GM23338 (cell line): ENCODE results near the gene RAP1GAP2.
"Not testable (repeated sequence)": the region's sequence is repeated elsewhere in the genome, so short reads cannot be mapped to it uniquely, and the experiment has no call there.

Experiments
- CREB1 ChIP-seq: fragments of 250-450 bp; sonication (Bioruptor Pico); IDR thresholded peaks from 2 replicates; pipeline ENCODE4 v1.5.0; 2020; ENCODE audit warnings: low read depth, mild to moderate bottlenecking, moderate library complexity
- EZH2 ChIP-seq: fragments of 200-600 bp; sonication (generic); IDR thresholded peaks from one replicate; pipeline ENCODE4 v1.8.0; 2017; ENCODE audit warnings: antibody characterized with exemption, mild to moderate bottlenecking, low read depth; ENCODE audit not compliant: unreplicated experiment
- EZH2phosphoT487 ChIP-seq: fragments of 200-600 bp; sonication (generic); IDR thresholded peaks from one replicate; pipeline ENCODE4 v1.8.1; 2018; ENCODE audit warnings: antibody characterized with exemption; ENCODE audit not compliant: unreplicated experiment
- JUNB ChIP-seq: IDR thresholded peaks from one replicate; pipeline ENCODE4 v1.6.1; 2016; ENCODE audit warnings: antibody characterized with exemption; ENCODE audit not compliant: unreplicated experiment
- NANOG ChIP-seq: IDR thresholded peaks from 2 replicates; pipeline ENCODE4 v1.6.1; 2016; ENCODE audit warnings: antibody characterized with exemption, borderline replicate concordance
- POLR2AphosphoS5 ChIP-seq: IDR thresholded peaks from 2 replicates; pipeline ENCODE4 v1.6.1; 2016; ENCODE audit warnings: antibody characterized with exemption, low read depth
- ZNF114 ChIP-seq: fragments of 250-450 bp; sonication (Bioruptor Pico); IDR thresholded peaks from 2 replicates; pipeline ENCODE4 v1.5.0; 2020; ENCODE audit warnings: mild to moderate bottlenecking, moderate library complexity
- TF ChIP-seq, protein P1 (sequence below), 2 experiments: fragments of 200-600 bp in 1 of 2; sonication (generic) in 1 of 2; conservative IDR thresholded peaks; 2 replicates each; pipeline versions ENCODE4 v1.5.1 to v1.6.1; 2016 to 2017; ENCODE audit warnings: antibody characterized with exemption in 2 of 2, low read depth in 2 of 2, mild to moderate bottlenecking in 2 of 2, moderate library complexity in 1 of 2
- TF ChIP-seq, protein P2 (sequence below): IDR thresholded peaks from one replicate; pipeline ENCODE4 v1.6.1; 2018; ENCODE audit warnings: antibody characterized with exemption; ENCODE audit not compliant: unreplicated experiment

DNA sequence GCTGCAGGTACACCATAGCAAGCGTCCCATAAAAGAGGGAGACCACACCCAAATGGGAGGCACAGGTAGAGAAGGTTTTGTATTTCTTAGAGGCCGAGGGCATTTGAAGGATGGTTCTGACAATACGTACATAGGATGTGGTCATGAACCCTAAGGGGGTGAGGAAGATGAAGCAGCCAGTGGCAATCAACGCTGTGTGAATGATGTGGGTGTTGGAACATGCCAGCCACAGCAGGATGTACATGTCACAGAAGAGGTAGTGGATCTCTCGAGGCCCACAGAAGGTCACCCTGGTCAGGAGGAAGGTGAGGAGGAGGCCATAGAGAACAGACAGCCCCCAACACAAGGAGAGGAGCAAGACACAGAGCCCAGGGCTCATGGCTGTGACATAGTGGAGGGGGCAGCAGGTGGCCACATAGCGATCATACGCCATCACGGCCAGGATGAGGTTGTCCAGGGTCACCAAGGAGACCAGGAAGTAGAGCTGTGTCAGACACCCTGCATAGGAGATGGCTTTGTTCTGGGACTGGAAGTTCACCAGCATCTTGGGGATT, 266.7 kb downstream of the RAP1GAP2 start:
- not testable (repeated sequence) for TF ChIP-seq POLR2AphosphoS5; CREB1 (CRISPR knock-in tag); EZH2; NANOG; JUNB; EZH2phosphoT487; ZNF114 (CRISPR knock-in tag)
- TF ChIP-seq, protein P1, sequence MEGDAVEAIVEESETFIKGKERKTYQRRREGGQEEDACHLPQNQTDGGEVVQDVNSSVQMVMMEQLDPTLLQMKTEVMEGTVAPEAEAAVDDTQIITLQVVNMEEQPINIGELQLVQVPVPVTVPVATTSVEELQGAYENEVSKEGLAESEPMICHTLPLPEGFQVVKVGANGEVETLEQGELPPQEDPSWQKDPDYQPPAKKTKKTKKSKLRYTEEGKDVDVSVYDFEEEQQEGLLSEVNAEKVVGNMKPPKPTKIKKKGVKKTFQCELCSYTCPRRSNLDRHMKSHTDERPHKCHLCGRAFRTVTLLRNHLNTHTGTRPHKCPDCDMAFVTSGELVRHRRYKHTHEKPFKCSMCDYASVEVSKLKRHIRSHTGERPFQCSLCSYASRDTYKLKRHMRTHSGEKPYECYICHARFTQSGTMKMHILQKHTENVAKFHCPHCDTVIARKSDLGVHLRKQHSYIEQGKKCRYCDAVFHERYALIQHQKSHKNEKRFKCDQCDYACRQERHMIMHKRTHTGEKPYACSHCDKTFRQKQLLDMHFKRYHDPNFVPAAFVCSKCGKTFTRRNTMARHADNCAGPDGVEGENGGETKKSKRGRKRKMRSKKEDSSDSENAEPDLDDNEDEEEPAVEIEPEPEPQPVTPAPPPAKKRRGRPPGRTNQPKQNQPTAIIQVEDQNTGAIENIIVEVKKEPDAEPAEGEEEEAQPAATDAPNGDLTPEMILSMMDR (conservative IDR thresholded peaks at IDR 0.05; ENCODE audit: low read depth in 2 of 2), result not testable (repeated sequence)
- TF ChIP-seq, protein P2, sequence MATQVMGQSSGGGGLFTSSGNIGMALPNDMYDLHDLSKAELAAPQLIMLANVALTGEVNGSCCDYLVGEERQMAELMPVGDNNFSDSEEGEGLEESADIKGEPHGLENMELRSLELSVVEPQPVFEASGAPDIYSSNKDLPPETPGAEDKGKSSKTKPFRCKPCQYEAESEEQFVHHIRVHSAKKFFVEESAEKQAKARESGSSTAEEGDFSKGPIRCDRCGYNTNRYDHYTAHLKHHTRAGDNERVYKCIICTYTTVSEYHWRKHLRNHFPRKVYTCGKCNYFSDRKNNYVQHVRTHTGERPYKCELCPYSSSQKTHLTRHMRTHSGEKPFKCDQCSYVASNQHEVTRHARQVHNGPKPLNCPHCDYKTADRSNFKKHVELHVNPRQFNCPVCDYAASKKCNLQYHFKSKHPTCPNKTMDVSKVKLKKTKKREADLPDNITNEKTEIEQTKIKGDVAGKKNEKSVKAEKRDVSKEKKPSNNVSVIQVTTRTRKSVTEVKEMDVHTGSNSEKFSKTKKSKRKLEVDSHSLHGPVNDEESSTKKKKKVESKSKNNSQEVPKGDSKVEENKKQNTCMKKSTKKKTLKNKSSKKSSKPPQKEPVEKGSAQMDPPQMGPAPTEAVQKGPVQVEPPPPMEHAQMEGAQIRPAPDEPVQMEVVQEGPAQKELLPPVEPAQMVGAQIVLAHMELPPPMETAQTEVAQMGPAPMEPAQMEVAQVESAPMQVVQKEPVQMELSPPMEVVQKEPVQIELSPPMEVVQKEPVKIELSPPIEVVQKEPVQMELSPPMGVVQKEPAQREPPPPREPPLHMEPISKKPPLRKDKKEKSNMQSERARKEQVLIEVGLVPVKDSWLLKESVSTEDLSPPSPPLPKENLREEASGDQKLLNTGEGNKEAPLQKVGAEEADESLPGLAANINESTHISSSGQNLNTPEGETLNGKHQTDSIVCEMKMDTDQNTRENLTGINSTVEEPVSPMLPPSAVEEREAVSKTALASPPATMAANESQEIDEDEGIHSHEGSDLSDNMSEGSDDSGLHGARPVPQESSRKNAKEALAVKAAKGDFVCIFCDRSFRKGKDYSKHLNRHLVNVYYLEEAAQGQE, result not testable (repeated sequence)
